ENCODE results near the gene ADAM22.

ADAM22 gene

GRCh38 chr7:88167721-88168120 lies 233.7 kb downstream of the ADAM22 start:
- DNase-seq: no peak

DNA sequence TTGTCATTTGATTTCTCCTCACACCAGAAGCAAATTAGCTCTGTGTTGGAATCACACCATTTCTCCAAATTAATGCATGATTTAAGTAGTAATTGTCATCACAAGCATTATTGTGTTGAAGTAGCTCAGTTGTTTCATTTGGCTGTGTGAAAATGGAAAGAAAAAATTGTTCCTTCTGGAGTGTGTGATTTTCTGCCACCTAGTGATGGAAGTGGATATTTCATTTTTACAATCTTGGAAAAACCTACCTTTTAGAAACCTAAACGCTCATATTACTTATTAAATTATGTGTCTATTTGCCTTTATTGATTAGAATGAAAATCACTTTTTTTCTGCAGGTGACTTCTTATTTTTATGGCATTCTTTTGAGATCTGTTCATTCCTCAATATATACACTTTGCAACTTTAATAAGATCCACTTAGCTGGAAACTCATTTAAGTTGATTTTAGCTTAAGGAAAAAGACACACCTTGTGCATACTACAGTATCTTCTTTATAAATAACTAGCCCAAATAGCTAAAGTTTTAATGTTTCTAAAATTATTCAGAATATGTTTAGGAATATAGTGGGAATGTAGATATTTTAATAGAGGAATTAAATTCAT lies 235.8 kb downstream of the ADAM22 start:
- peak; percentile 1 for DNase-seq

GRCh38 chr7:88172842-88173241 lies 238.8 kb downstream of the ADAM22 start:
- no peak for DNase-seq

GRCh38 chr7:88176190-88176589 lies 242.1 kb downstream of the ADAM22 start:
- no peak for DNase-seq

- no peak for DNase-seq
Observed at GRCh38 chr7:88183051-88183450, 249.0 kb downstream of the ADAM22 start.

DNA sequence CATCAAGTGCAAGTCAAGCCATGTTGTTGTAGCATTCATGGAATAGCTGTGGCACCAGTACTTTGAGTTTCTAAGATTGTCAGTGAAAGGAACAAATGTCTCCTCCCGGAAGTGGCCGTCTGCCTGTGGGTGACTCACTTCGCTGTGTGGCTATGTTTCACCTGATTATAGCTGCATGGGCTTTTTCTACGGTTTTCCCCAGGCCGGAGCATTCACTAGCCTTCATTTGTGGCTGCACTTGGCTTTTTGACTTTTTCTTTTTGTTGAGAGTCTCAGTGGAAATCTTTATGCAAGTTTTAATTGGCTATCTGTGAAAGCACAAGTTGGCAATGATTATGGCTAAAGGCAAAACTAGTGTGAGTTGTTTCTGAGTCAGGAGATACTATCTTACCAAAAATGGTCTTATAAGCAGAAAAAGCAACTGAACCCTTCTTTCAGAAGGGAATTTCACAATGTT lies 250.8 kb downstream of the ADAM22 start:
- no peak for DNase-seq

- no peak for DNase-seq
Observed at GRCh38 chr7:88185650-88186049, 251.6 kb downstream of the ADAM22 start.

DNA sequence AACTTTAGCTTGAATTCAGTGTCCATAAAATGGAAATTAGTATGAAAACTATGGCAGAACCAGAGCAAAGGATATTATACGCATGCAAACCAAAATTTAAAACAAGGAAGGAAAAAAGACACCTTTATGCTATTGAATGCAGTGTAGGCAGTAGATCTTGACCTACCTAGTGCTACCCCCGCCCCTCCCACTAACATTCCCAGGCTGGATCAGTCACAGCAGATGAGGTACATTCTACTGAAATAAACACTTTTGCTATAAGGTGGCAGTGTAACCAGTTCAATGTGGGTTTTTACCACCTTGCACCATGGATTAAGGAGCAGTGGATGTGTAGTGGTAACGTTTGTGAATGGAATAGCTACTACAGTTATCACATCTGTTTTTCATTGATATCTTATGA lies 257.9 kb downstream of the ADAM22 start:
- no peak for DNase-seq

GRCh38 chr7:88200261-88200660 lies 266.2 kb downstream of the ADAM22 start:
- DNase-seq: peak; percentile 4

DNA sequence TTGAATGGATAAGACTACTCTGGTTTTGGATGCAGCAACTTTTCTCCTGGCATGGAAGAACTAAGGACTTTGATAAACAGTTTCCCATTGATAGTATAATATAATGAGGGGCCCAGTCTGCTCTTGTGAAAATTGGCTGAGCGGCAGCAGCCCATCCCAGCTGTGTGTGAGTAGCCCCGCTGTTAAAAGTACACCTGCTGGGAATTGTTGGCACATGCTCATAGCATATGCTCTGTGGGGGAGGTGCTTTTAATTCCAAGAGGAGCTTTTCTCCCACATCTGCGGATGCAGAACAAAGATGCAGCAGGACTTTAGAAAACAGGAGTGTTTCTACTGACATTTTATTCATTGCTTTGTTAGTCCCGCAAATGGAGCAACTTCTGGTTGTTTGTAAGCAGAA lies 266.7 kb downstream of the ADAM22 start:
- peak; percentile 87 for DNase-seq

- no peak for DNase-seq
Observed at GRCh38 chr7:88201305-88201704, 267.3 kb downstream of the ADAM22 start.

GRCh38 chr7:88202278-88202677 lies 268.2 kb downstream of the ADAM22 start:
- DNase-seq: no peak

DNA sequence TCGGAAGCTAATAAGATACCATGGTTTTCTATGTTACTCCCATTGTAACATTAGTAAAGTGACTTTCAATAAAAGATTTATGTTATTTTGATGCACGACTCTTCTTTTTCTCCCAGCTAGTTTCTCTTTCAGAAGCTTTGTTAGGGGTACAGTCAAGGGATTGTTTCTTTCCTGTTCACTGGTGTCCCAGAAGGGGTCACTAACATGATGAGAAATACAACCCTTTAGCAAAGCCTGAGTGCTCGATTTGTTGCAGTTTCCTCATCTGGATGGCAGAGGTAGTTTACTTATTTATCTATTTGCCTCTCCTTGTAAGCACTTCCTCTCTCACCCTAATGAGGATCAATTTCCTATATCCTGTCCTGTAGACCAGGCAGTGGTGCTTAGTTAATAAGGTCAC lies 268.7 kb downstream of the ADAM22 start:
- no peak for DNase-seq

DNA sequence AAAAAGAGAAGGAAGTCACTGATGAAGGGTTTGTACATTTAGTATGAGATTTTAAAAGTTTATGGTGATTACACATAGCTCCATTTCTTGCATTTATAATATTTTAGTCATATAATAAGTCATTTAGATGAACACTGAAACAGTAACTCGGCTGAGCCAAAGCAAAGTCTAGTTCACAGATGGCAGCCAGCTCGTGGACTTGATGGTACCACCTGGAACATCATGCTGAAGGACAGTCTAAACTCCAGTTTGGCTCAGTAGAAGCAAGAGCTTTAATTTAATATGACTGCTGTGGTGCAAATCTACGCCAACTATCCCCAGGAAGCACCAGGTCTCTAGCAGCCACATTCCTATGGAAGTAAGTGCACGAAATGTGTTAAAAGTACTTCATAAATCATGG lies 269.4 kb downstream of the ADAM22 start:
- peak; percentile 10 for DNase-seq

DNA sequence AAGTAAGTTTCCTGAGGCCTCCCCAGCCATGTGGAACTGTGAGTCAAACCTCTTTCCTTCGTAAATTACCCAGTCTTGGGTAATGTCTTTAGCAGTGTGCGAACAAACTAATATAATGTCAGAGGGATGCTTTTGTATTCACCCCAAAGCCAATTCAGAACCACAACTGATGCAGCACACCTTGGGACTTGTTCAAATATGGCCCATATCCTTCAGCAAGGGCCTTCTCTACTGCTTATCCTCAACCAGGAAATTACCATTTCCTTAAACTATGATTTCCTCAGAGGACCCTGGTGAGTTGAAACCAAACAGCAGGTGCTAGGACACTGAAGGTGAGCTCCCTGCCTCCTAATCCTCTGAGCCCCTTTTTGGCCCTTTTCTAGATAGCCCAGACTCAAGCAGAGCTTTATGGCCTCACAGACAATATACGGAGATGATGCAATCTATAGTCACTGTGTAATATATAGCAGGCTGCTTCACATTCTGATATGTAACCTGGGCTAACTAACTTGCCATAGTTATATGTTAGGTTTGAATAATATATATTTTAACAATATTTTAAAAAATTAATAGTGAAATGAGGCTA lies 270.6 kb downstream of the ADAM22 start:
- DNase-seq: no peak

- DNase-seq: no peak
Observed at GRCh38 chr7:88205179-88205578, 271.1 kb downstream of the ADAM22 start.

DNA sequence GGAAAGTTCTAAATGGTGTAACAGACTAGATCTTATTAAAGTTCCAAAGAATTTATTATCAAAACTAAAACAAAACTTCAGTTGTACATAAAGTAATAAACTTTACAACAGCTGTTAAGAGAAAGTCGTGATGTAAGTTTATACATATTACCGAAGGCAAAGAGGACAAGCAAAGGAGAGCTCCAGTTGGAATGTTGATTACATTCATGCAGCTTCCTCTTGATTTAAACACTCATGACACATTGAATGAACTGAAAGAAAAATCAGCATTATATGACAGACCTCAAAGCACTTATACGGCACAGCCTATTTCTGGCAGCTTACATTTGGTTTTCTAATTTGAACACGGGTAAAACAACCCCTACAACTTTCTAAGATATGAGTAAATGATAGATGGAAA lies 272.2 kb downstream of the ADAM22 start:
- DNase-seq: no peak

DNA sequence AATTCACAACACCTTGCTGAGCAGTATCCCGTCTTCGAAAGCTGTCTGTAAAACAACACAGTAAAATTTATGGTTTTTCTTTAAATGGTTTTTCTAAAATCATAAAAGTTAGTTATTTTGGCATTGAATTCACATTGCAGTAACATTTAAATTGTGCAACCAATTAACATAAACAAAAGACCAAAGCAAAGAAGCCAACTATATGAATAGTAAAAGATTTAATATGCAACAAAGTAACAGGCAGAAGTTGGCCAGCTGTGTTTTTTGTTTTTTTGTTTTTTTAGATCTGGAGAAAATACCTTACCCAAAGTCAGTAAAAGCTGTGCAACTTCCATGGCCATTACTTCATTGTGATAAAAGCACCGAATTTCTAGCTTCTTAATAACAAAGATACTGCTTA lies 274.5 kb downstream of the ADAM22 start:
- no peak for DNase-seq

DNA sequence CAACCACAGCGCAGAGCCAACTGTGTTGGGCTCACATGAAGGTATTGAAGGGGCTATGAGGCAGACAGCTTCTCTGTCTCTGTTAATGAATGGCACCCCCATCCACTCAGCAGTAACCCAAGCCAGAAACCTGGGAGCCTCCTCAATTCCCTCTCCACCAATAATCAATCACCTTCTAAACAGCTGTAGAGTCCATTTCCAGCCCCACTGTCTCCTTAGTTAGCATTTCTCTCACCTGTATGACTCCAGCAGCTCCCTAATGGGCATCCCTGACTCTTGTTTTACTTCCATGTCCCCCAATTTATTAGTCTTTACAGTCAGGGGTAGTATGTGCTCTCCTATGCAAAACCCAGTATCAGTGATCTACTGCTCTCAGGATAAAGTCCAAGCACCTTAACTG lies 278.9 kb downstream of the ADAM22 start:
- no peak for DNase-seq

DNA sequence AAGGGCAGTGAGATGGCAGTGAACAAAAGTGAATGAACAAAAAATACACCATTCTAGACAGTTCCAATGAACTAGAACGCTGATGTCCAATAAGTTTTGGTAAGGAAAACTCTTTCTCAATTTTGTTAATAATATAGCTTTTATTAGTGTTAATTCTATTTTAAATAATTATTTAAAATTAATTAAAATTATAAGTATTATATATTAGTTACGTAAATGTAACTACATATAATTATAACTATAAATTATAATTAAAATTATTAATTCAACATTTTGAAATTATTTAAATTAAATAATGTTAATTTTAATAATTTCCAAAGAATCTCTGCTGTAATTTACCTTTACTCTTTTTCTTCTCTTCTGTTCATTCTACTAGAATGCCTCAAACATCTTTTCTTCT lies 280.4 kb downstream of the ADAM22 start:
- no peak for DNase-seq

GRCh38 chr7:88215295-88215694 lies 281.2 kb downstream of the ADAM22 start:
- DNase-seq: no peak

GRCh38 chr7:88216276-88216675 lies 282.2 kb downstream of the ADAM22 start:
- DNase-seq: no peak

- DNase-seq: no peak
Observed at GRCh38 chr7:88217675-88218428, 283.8 kb downstream of the ADAM22 start.

GRCh38 chr7:88218429-88218745 lies 284.3 kb downstream of the ADAM22 start:
- no peak for DNase-seq
